Frontal cortex (tissue), 4 donors: ENCODE data around the gene ABHD5. TPM values are rescaled to one million over a fixed set of nuclear protein-coding genes. Genes with fewer than 3 reads are reported as not detected.

Experiments used
- DNase-seq, 2 donors: peaks; one replicate each; pipeline ENCODE4 v3.0.0; 2012; ENCODE audit warnings: low spot score in 2 of 2
- FAIRE-seq: peaks from 2 replicates; lab custom pipeline; 2012; peaks lifted over from hg19 to GRCh38; lab: Jason Lieb, UNC
- total RNA-seq: library from RNA; depleted of rRNA; stranded (reverse); fragments of >200 nt; gene quantifications from one replicate; pipeline ENCODE4 v1.2.3, GENCODE V29; 2014
- donor health status: control.
- donor health status: control.
- donor health status: control.

ABHD5 gene
- total RNA-seq, 1 donor from 2014 or later: 26.1 TPM

DNA sequence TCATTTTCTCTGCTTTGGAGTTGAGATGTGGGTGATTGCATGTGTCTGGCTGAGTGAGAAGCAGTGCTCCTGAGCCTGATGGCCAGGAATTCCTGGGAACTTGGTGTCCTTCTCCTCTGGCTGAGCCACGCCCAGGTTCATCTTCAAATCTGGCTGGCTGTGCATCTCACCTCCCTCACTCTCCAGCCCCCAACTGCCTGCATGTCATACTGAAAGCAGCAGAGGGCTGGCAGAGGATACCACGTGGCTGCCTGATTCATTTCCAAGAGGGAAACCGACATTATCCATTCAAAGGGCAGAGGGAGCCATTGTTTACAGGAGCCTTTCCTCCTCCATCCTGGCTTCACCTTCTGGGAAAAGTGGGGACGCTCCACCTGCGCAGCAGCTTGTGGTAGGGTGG lies 57.4 kb downstream of the ABHD5 start:
- FAIRE-seq (no peak), DNase-seq (peak in 1 of 2 donors; percentile 29)

DNA sequence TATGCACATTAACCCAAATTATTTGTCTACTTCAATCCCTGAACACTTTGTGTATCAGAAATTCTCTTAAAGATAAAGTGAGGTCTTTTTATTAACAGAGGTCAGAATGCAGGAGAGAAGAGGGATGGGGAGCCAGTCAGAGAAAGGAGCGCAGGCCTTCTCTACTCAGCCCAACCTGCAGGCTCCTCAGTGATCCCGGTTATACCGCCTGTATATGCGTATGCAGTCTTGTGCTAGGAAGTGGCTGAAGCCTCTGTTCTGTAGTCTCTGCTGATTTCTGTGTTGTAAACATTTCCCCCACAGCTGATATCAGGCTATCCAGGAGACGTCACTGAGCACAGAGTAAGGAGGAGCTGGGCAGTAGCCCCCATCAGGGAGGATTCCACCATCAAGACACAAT lies 57.9 kb downstream of the ABHD5 start:
- DNase-seq (no peak), FAIRE-seq (no peak)

DNA sequence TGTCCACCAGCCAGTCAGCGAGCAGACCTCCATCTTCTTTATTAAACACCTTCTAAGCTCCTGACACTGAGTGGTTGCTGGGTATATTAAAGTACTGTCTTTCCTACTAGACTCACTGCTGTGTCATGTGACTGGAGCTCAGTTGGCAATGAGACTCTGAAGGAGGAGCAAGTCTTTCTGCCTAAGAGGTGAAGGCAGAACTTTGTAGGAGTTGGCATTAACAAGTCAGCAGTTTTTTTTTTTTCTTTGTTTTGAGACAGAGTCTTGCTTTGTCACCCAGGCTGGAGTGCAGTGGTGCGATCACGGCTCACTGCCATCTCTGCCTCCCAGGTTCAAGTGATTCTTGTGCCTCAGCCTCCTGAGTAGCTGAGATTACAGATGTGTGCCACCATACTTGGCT lies 62.2 kb downstream of the ABHD5 start:
- no peak for FAIRE-seq
- no peak for DNase-seq

DNA sequence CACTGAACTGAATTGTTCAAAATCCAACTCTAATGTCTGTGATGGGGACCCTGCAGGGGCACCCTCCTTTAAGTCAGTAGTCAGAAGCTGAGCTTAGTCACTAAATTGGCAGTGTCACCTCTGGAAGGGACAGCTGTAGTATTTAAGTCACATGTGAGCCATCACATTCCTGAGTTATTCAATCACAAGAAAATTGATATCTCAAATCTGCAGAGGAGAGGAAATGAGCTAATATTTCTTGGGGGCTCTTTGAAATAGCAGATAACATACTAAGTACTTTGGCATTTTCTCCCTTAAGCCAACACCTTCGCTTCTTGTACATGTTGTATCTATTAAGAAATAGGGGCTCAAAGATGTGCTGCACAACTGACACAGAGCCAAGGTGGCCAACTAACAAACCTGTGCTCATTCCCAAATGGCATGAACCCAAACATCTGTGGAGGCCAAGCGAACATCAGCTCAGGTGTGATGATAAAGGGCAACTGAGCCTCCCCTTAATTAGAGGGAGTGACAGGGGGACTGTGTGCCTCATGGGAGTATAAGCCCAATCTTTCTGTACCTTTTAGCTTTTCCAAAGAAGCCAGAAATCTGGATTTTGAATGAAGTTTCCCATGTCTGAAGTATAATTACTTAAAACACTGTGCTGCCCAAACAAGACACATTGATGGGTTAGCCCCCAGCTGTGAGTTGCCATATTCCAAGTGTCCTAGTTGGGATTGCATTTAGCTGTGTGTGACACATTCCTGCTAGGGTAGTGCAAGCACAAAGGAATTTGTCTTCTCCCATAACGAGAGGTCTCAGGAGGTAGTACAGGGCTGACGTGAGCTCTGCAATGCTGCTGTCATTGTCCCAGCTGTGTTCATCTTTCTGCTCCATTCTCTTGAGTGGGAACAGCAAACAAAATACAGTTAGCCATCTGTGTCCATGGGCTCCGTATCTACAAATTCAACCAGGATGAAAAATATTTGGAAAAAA lies 63.3 kb downstream of the ABHD5 start:
- no peak for FAIRE-seq
- no peak for DNase-seq

DNA sequence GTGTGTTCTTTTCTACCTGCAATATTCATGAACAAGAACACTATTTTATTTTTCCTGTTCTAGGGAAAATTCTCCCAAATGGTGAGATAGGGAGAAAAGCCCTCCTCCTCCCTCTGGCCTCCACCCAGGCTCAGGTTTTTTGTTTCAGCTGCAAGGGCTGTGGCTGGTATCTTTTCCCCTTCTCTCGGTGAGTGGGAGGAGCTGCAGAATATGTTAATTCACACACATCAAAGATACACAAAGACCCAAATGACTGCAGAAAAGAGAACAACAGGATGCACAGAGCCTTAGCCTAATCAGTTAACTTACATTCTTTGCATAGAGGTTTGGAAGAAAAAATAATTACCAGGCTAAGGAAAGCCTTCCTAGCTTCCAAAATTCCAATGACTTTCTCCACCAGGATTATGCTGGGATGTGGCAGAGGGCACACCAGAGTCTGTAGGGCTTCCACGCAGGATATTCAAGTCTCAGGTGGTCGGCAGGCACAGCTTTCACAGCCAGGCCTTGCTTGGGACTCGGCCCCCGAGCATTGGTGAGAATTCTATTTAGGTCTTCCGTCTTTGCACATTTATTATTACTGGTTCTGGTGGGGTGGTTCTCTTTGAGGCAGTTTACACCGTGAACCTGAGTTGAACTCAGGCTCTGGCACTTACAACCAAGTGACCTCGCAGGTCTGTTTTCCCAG lies 64.9 kb downstream of the ABHD5 start:
- no peak for DNase-seq
- FAIRE-seq: no peak

DNA sequence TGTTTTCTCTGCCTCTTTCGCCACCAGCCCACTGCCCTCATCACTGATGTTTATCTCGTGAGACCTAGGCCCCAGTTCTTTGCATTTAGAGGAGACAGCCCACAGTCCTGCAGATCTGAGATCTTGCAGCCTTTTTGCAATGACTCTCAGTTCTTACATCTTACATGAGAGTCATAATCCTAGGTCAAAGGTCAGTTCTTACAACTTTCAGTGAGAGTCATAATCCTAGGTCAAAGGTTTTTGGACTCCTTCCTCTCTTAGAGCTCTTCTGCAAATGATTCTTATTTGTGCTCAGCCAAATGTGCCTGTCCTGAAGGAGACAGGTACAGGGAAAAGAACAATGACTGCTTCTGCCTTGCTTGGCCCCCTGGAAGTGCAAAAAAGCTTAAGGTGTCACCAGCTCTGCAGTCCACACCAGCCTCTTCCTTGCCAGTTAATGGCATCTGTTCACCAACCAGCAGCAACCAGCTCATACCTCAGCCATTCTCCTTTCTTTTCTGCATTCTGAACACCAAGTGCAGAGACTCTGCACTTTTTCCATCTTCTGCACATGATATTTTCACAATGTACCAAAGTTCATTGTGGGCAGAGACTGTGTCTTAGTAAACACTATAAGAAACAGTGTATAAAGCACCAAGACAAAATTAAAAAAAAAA lies 67.1 kb downstream of the ABHD5 start:
- DNase-seq (no peak), FAIRE-seq (no peak)

DNA sequence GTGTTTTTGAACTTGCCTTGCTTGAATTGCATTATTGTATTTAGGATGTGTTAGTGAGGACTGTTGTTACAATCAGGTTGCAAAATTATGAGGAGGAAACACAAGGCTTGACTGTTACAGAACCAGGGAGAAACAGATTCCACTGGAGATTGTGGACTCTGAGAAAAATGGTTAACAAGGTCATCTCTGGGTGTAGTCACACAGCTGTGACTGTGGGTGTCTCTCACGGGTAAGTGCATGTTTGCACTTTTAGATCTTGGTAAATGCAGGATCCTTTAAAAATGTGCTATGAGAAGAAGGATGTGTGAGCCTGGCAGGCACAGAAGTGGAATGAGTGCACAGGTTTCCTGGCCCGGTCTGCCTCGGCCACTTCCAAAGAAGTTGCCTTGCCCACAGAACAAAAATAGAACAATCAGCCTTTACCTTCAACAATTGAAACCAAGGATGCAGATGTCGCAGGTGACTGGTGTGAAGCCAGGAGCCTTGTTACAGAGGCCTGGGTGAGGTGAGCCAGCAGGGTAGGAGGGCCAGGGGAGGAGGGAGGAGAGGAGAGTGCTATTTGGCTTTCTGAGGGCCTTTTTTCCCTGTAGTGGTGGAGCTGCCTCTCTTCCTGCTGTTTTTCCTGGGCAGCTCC lies 68.0 kb downstream of the ABHD5 start:
- no peak for DNase-seq
- FAIRE-seq: no peak

DNA sequence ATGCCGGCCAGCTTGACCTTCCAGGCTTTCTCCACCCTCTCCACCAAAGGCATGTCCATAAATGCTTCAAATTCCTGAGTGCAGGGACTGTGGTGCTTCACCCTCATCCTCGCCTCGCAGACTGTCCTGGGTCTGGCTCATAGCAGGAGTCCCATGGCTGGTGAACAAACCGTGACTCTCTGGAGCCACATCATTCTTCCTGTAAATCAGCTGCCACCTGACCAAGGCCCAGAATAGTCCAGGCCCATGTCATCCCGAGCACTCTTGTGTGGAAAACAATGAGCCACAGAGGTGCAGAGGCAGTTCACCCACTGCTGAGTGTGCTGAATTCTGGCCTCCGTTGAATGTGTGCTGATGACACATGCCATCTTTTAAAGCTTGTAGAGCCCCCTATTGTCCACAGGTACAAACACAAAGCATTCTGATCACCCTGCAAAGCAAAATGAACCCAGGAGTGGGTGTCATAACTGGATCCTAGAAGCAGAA lies 68.6 kb downstream of the ABHD5 start:
- DNase-seq: no peak
- FAIRE-seq: no peak

DNA sequence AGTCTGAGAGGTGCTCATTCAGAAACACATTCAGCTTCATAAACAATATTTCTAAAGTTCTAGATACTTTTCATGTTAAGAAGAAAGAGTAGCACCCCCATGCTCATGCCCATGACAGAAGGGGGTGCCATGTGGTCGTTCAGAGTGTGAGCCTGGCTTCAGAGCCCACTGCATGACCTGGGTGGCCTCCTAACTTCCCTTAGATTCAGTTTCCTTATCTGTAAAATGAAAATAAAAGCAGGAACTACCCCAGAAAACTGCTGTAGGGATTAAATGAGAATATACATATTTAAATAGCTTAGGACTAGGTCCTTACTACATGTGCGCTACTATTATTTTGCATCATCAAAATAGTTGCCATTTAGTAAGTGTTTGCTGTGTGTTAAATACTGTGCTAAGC lies 69.2 kb downstream of the ABHD5 start:
- DNase-seq (no peak), FAIRE-seq (no peak)

DNA sequence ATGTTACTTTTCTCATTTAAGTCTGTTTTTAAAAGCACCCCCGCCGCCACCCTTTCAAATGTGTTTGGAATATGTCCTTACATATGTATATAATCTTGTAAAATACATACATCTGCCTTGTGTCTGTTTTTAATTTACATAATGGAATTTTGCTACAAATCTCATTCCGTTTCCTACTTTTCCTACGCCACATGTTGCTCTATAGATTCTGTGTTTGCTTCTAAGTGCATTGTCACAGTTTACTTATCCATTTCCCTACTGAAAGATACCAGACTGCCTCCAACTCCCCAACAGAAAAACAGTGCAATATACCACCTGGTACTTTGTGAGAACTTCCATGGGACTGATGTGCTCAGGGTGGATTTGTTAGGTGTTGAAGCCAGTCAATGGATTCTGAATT lies 70.2 kb downstream of the ABHD5 start:
- DNase-seq (no peak), FAIRE-seq (no peak)

DNA sequence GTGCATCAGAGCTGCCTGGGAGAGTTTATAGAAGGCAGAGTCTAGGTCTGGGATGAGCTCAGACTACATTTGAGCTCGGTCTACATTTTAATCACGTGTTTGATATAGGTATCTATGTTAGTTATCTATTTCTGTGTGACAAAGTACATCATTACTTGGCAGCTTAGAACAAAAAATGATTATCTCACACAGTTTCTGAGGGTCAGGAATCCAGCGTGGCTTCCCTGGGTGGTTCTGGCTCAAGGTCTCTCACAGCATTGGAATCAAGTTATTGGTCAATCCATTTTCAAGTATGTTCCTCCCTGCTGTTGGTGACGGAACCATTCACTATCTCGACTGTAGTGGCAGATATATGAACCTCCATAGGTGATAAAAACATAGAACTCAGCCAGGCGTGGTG lies 71.7 kb downstream of the ABHD5 start:
- DNase-seq (no peak), FAIRE-seq (no peak)

DNA sequence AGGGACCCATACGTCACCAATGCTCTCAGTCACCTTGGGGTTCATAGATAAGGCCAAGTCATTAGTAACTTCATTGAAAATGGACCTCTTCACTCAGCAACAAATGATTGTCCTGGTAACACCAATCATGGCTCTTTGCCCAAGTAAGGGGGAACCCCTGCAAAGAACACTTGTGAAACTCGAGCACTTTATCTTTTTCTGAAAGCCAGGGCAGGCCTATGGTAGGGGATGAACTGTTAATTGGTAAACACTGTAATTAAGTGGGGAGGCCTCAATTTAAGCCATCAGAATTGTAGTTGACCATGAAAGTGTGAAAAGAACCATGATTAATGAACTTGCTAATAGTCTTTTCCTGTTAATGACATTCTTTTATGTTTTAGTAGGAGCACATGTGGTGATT lies 73.3 kb downstream of the ABHD5 start:
- DNase-seq (no peak), FAIRE-seq (no peak)

DNA sequence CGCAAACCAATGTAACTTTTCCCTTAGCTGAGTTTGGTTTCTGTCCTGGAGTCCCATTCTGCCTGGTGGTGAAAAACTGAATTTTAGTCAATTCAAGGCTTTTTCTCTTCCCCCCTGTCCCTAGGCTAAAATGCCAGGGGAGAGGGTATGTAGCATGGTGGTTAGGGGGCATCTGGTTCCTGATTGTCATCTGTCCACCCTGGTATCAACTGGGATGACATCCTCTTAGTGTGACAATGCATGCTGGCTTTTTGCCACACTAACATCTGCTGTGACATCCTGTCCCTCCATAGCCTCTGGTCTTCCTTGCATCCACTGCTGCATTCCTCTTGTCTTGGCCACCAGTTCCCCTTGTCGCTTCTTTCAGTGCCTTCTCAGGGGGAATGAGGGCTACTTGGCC lies 73.7 kb downstream of the ABHD5 start:
- FAIRE-seq (no peak), DNase-seq (no peak)

DNA sequence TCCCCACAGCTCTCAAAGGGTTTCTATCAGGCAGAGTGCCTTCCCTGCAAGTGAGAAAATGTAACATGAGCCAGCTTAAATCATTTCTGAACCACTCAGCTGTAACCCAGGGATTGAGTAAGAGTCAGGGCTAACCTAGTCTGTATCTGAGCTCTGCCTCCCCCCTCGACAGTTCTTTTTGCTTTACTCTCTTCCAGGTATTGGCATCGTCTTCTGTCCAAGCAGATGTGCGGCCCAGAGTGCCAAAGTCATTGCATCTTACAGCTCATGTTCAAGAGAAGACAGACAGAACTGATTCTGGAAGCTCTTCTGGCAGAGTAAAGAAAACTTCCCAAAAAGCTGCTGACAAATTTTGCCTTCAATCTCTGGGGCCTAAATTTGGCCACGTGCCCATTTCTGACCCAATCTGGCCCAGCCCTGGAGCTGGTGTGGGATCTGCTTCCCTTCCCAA lies 74.8 kb downstream of the ABHD5 start:
- no peak for FAIRE-seq

DNA sequence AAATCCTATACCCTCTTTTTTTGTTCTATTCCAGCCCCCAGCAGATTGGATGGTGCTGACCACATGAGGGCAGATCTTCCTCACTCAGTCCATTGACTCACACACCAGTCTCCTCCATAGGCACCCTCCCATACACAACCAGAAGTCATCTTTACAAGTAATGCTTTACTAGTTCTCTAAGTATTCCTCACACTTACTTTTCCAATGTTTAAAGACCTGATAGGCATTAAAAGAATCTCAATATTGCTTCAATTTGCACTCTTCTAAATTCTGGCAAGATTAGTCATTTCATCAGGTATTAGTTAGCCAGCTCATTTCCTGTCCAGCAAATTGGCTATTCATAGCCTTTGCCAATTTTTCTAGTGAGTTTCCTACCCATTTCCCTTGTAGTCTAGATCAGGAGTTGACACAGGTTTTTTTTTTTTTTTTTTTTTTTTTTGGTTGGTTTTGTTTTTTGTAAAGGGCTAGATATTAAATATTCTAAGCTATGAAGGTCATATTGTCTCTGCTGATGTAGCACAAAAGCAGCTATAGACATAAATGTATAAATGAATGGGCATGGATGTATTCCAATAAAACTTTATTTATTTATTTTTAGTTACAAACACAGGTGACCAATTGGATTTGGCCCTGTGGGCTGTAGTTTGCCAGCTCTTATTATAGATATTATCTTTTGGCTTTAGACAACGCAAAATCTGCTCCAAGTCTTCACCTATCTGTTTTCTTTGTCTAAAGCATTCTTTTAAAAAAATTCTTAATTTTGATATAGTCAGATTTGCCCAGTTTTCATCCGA lies 76.1 kb downstream of the ABHD5 start:
- FAIRE-seq (no peak), DNase-seq (no peak)

More for the DNA sequence above, 74.8 kb downstream of the ABHD5 start:
- DNase-seq: no peak

DNA sequence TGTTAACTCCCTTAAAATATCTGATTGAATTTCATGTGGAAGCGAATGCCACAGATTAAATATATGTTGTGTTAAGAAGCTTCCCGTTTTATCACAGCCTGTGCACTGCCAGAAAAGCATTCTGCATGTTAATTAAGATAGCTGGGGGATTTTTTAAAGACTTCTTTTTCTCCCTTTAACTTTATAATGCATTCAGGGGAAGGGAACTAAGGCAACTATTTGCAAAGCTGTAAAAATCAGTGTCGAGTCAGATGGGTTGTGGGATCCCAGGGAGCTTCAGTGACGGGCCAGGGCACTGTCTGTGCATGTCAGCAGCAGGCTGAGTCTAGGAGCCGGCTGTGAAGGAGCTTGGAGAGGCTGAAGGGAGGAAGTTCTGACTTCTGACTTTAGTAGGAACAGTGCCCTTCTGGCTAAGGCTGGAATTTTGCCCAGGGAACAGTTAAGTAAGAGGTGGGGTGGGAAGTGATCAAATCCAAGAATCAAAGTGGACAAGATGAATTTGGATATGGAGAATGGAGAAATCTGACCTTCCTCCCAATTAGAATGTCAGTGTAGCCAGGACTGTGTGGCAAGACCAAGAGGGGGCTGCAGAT lies 77.7 kb downstream of the ABHD5 start:
- FAIRE-seq: no peak
- DNase-seq: no peak

DNA sequence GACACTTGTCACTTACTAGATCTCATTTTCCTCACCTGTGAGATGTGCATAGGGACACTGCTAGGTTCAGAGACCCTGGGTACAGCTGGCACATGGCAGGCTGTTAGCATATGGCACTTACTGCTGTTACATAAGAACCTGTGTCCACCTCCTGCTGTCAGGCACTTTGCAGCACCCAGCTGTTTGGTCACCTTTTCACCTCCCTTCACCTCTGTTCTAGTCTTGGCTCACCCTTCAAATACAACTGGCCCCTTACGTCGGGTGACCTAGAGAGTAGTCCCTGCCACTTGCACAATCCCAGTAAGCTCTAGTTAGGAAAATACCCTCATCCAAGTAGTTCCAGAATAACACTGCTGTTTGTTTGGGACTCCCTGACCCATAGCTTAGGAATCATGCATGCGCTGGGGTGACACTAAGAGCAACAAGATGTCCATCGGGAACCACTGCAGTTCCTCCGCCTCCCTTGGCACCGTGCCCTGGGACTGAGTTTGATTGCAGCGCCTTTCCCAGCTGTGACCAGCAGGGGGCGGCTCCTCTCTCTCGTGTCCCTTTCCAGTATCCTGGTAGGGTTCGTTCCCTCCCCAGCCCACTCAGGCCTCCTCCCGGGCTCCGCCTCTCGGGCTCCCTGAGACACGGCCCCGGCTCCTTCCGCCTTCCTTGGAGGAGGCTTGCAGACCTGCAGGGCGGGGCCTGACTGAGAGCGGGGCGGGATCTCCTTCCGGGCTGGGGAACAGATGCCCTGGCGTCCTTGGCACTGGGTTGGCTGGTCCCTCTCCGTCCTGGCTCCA lies 78.6 kb downstream of the ABHD5 start:
- DNase-seq (peak; percentile 46 to 81), FAIRE-seq (no peak)

DNA sequence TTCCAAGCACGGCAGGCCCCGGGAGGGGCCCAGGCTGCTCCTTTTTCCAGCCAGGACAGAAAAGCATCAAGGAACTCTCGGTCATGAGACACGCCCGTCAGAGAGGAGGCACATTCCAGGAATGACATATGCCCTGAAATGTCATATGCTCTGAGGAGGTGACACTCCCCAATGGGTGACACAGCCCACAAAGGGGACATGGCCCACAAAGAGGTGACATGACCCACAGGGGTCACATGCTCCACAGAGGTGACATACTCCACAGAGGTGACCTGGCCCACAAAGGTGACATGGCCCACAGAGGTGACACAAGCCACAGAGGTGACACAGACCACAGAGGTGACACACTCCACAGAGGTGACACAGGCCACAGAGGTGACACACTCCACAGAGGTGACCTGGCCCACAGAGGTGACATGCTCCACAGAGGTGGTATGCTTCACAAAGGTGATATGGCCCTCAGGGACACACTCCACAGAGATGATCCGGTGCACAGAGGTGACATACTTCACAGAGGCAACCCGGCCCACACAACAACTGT lies 79.2 kb downstream of the ABHD5 start:
- FAIRE-seq (no peak), DNase-seq (no peak)
